ENCODE measurements around the gene UBE2G2.

GRCh38 chr21:44799646-44800045 is 2.0 kb downstream of the UBE2G2 start:
- TF ChIP-seq CTCF (IDR thresholded peaks at IDR 0.05) (no peak), ZFX (IDR thresholded peaks at IDR 0.05; ENCODE audit: borderline replicate concordance) (no peak)

Measured in 22Rv1 (cell line).